OCI-LY7 (cell line): ENCODE measurements around the gene MAGI1. TPM values are rescaled to one million over a fixed set of nuclear protein-coding genes. Genes with fewer than 3 reads are reported as not detected.

Source experiments
- BruUV-seq: library from RNA; stranded (reverse); fragments of 400-500 nt; replicated peaks from 2 replicates; lab custom pipeline; 2021; lab: Mats Ljungman, UMichigan
- CTCF ChIA-PET: fragments of 300-600 bp; sonication (Branson Sonifier 250); formaldehyde crosslinking; loops from one replicate; lab custom pipeline; 2022; ENCODE audit warnings: antibody characterized with exemption; ENCODE audit not compliant: unreplicated experiment; lab: Charles Lee
- POLR2A ChIA-PET: fragments of 300-600 bp; sonication (Branson Sonifier 250); formaldehyde crosslinking; loops from one replicate; lab custom pipeline; 2022; ENCODE audit warnings: antibody characterized with exemption; lab: Charles Lee
- DNase-seq: peaks from one replicate; pipeline ENCODE4 v3.0.0-alpha.2; 2015; ENCODE audit warnings: low spot score
- H2AFZ ChIP-seq: fragments of 200-600 bp; sonication (generic), shearing (Covaris generic); 2 replicates; pipeline ENCODE4 v1.6.1; 2014; ENCODE audit warnings: mild to moderate bottlenecking, antibody characterized with exemption, low read length, moderate library complexity
- H3K27ac ChIP-seq: fragments of 200-600 bp; sonication (generic); 2 replicates; pipeline ENCODE4 v1.5.1; 2014; ENCODE audit warnings: mixed run types, low read depth, mild to moderate bottlenecking, moderate library complexity, low read length, inconsistent platforms; ENCODE audit not compliant: poor library complexity, severe bottlenecking
- H3K36me3 ChIP-seq: fragments of 200-600 bp; sonication (generic); 2 replicates; pipeline ENCODE4 v1.6.1; 2014; ENCODE audit warnings: mild to moderate bottlenecking, antibody characterized with exemption, low read length, moderate library complexity, mixed read lengths; ENCODE audit not compliant: insufficient read depth
- H3K4me1 ChIP-seq: fragments of 200-600 bp; sonication (generic); 2 replicates; pipeline ENCODE4 v1.5.1; 2014; ENCODE audit warnings: mild to moderate bottlenecking, low read length; ENCODE audit not compliant: insufficient read depth, poor library complexity, severe bottlenecking
- H3K4me2 ChIP-seq: fragments of 200-600 bp; sonication (generic); 2 replicates; pipeline ENCODE4 v1.6.1; 2014; ENCODE audit warnings: mild to moderate bottlenecking, low read length
- H3K4me3 ChIP-seq: fragments of 200-600 bp; sonication (generic); 2 replicates; pipeline ENCODE4 v1.5.1; 2014; ENCODE audit warnings: mild to moderate bottlenecking, low read depth, low read length; ENCODE audit not compliant: poor library complexity, severe bottlenecking
- H3K79me2 ChIP-seq: fragments of 200-600 bp; sonication (generic); 2 replicates; pipeline ENCODE4 v1.6.1; 2016; ENCODE audit warnings: low read depth, mild to moderate bottlenecking, low read length, moderate library complexity, mixed read lengths; ENCODE audit not compliant: insufficient read depth
- H3K9me2 ChIP-seq: fragments of 200-600 bp; sonication (generic); 2 replicates; pipeline ENCODE4 v1.6.1; 2016; ENCODE audit warnings: mild to moderate bottlenecking, low read length, mixed read lengths; ENCODE audit not compliant: insufficient read depth
- H3K9me3 ChIP-seq: fragments of 200-600 bp; sonication (generic); 2 replicates; pipeline ENCODE4 v1.6.1; 2014; ENCODE audit warnings: mild to moderate bottlenecking, mixed run types, low read length, mixed read lengths
- H4K20me1 ChIP-seq: fragments of 200-600 bp; sonication (generic); 2 replicates; pipeline ENCODE4 v1.6.1; 2014; ENCODE audit warnings: mild to moderate bottlenecking, antibody characterized with exemption, low read length, moderate library complexity, mixed read lengths; ENCODE audit not compliant: insufficient read depth
- EZH2phosphoT487 ChIP-seq: fragments of 200-600 bp; sonication (generic); IDR thresholded peaks from 2 replicates; pipeline ENCODE4 v1.6.1; 2018; ENCODE audit warnings: low read depth, borderline replicate concordance, mild to moderate bottlenecking, mixed run types, antibody characterized with exemption, low read length, moderate library complexity, mixed read lengths
- intact Hi-C: fragments of 100-400 bp; cut with micrococcal nuclease; formaldehyde crosslinking; loops from one replicate; pipeline ENCODE4 v1.10.0; 2022; ENCODE audit not compliant: unreplicated experiment
- total RNA-seq, 2 experiments: library from RNA; depleted of rRNA in 1 of 2; stranded (reverse); fragments of >200 nt in 1 of 2; shearing (Covaris generic) in 1 of 2; gene quantifications; 2 replicates each; pipeline ENCODE4 v1.2.3, GENCODE V29; 2014 to 2022
- TF ChIP-seq, protein P1 (sequence below): fragments of 200-600 bp; sonication (generic); conservative IDR thresholded peaks from 2 replicates; pipeline ENCODE4 v1.5.1; 2014; ENCODE audit warnings: mild to moderate bottlenecking, antibody characterized with exemption, low read length, moderate library complexity, mixed read lengths

Gene MAGI1
- total RNA-seq, 2 experiments from 2014 or later = 0.63 to 2.5 TPM

DNA sequence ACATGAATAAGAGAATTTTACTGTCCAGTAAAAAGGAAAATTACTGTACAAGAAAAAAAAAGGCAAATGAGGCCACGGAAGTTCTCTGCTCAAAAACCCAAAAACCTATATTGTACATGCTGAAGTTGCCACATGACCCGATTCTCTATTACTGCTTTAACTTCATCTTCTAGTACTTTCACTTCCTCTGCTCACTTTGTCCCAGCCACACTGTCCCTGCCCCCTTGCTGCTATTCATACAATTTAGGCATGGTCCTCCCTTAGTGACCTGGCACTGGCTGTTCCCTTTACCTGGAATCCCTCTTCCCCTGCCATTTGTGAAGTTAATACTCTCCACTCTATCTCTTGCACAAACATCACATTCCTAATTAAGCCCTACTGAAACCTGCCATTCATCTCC, 457.4 kb downstream of the MAGI1 start:
- Histone ChIP-seq H2AFZ (no peak overlapping the region), H3K27ac (no peak overlapping the region), H3K79me2 (no peaks in the 10 kb centered on the region), H3K4me3 (no peak overlapping the region), H4K20me1 (no peaks in the 10 kb centered on the region), H3K4me1 (no peaks in the 10 kb centered on the region), H3K4me2 (no peak overlapping the region), H3K9me3 (no peaks in the 10 kb centered on the region), H3K9me2 (no peaks in the 10 kb centered on the region), H3K36me3 (no peaks in the 10 kb centered on the region)
- TF ChIP-seq EZH2phosphoT487 = no peak
- TF ChIP-seq, protein P1, sequence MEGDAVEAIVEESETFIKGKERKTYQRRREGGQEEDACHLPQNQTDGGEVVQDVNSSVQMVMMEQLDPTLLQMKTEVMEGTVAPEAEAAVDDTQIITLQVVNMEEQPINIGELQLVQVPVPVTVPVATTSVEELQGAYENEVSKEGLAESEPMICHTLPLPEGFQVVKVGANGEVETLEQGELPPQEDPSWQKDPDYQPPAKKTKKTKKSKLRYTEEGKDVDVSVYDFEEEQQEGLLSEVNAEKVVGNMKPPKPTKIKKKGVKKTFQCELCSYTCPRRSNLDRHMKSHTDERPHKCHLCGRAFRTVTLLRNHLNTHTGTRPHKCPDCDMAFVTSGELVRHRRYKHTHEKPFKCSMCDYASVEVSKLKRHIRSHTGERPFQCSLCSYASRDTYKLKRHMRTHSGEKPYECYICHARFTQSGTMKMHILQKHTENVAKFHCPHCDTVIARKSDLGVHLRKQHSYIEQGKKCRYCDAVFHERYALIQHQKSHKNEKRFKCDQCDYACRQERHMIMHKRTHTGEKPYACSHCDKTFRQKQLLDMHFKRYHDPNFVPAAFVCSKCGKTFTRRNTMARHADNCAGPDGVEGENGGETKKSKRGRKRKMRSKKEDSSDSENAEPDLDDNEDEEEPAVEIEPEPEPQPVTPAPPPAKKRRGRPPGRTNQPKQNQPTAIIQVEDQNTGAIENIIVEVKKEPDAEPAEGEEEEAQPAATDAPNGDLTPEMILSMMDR = no peak
- intact Hi-C loops = no loop called here
- ChIA-PET CTCF (no interaction called here), POLR2A (no interaction called here)
- no peak for DNase-seq
- no TSS peak for BruUV-seq

DNA sequence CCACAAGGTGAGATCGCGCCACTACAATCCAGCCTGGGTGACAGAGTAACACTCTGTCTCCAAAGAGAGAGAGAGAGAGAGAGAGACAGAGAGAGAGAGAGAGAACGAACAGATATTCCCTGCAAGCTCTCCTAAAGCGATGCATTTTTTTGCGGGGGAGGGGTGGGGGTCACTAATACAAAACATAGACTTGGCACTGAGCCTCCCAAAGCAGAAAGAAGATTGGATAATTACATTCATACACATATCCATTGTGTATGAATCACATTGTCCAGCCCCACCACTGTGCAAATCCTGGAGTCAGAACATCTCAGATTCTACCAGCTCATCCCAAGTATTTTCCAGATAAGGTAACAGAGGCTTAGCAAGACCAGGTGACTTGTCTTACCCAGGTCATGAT, 459.9 kb downstream of the MAGI1 start:
- POLR2A ChIA-PET = interaction anchor here (0.6 kb wide), 2 partner anchors 269 to 457 kb away, joined by 3 to 4 read pairs; no protein-coding TSS in a partner anchor
- no TSS peak for BruUV-seq
- no peak for TF ChIP-seq EZH2phosphoT487
- TF ChIP-seq, protein P1 = no peak
- H3K4me2 ChIP-seq = no peak overlapping the region
- no peak overlapping the region for H3K27ac ChIP-seq
- H3K79me2 ChIP-seq = no peaks in the 10 kb centered on the region
- H3K36me3 ChIP-seq = no peaks in the 10 kb centered on the region
- CTCF ChIA-PET = no interaction called here
- no peak overlapping the region for H2AFZ ChIP-seq
- no peaks in the 10 kb centered on the region for H4K20me1 ChIP-seq
- no peak for DNase-seq
- H3K4me3 ChIP-seq = no peak overlapping the region
- no peaks in the 10 kb centered on the region for H3K9me2 ChIP-seq
- H3K9me3 ChIP-seq = no peaks in the 10 kb centered on the region
- H3K4me1 ChIP-seq = no peaks in the 10 kb centered on the region
- intact Hi-C loops = no loop called here

DNA sequence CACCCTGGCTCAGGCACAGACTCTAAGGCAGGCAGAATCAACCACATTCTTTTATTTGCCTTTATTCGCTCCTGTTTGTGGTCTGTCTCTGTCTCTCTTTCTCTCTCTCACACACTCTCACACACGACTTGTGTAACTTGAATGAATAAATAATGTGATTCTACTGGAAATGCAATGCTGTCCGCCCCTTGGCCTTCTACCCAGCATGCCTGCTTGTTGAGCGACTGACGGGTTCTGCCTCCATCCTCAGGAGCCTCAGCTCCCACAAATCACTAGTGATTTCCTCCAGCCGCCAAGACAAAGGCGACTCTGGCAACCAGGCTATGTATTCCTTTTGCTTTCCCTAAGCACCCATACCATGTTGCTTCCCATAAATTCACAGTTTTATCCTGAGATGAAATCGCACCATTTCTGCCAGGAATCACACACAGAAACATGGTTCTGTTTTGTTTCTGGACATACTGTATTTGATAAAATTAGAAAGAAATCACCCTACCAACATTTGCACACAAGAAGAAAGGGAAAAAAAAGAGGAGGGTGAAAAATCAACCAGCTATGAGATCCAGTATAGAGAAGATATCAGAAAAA, 460.8 kb downstream of the MAGI1 start:
- Histone ChIP-seq H2AFZ (no peak overlapping the region), H3K79me2 (no peaks in the 10 kb centered on the region), H3K4me2 (no peak overlapping the region), H3K36me3 (no peaks in the 10 kb centered on the region), H3K4me3 (no peak overlapping the region), H3K9me3 (no peaks in the 10 kb centered on the region), H4K20me1 (no peaks in the 10 kb centered on the region), H3K27ac (no peak overlapping the region), H3K4me1 (no peaks in the 10 kb centered on the region), H3K9me2 (no peaks in the 10 kb centered on the region)
- TF ChIP-seq, protein P1 = no peak
- no peak for TF ChIP-seq EZH2phosphoT487
- ChIA-PET CTCF (no interaction called here), POLR2A (interaction anchor here (0.5 kb wide), 1 partner anchor 446 kb away, joined by 5 read pairs; no protein-coding TSS in a partner anchor)
- intact Hi-C loops = no loop called here
- DNase-seq = no peak
- BruUV-seq = no TSS peak
